HUES48 (cell line): ENCODE data around the gene SLC8A3.

ENCODE experiments used
- H3K27ac ChIP-seq: one replicate; pipeline ENCODE4 v1.7.0; 2013; ENCODE audit warnings: low read depth, low read length, inconsistent platforms
- H3K27me3 ChIP-seq: 2 replicates; pipeline ENCODE4 v1.6.1; 2013; ENCODE audit warnings: mild to moderate bottlenecking, low read length; ENCODE audit not compliant: control insufficient read depth, insufficient read depth
- H3K36me3 ChIP-seq: 2 replicates; pipeline ENCODE4 v1.6.1; 2013; ENCODE audit warnings: low read length; ENCODE audit not compliant: control insufficient read depth, insufficient read depth
- H3K4me1 ChIP-seq: 2 replicates; pipeline ENCODE4 v1.6.1; 2013; ENCODE audit warnings: mild to moderate bottlenecking, low read length; ENCODE audit not compliant: control insufficient read depth, insufficient read depth
- H3K4me3 ChIP-seq: 2 replicates; pipeline ENCODE4 v1.5.1; 2013; ENCODE audit warnings: mild to moderate bottlenecking, low read depth, low read length
- H3K9ac ChIP-seq: 2 replicates; pipeline ENCODE4 v1.6.1; 2013; ENCODE audit warnings: mild to moderate bottlenecking, low read depth, low read length, moderate library complexity
- H3K9me3 ChIP-seq: 2 replicates; pipeline ENCODE4 v1.6.1; 2013; ENCODE audit warnings: low read length; ENCODE audit not compliant: control insufficient read depth, insufficient read depth

Gene SLC8A3

GRCh38 chr14:70022771-70023445 is 165.8 kb downstream of the SLC8A3 start:
- no peak overlapping the region for H3K9ac ChIP-seq
- H3K27me3 ChIP-seq, result no peaks in the 10 kb centered on the region
- no peaks in the 10 kb centered on the region for H3K36me3 ChIP-seq
- no peak overlapping the region for H3K4me3 ChIP-seq
- no peaks in the 10 kb centered on the region for H3K4me1 ChIP-seq
- no peak overlapping the region for H3K27ac ChIP-seq
- H3K9me3 ChIP-seq, result no peaks in the 10 kb centered on the region

- Histone ChIP-seq H3K27ac (no peak overlapping the region), H3K36me3 (no peaks in the 10 kb centered on the region), H3K27me3 (no peaks in the 10 kb centered on the region)
These were observed 167.1 kb downstream of the SLC8A3 start for GRCh38 chr14:70021548-70022220.

GRCh38 chr14:70020352-70021170 is 168.2 kb downstream of the SLC8A3 start:
- Histone ChIP-seq H3K4me1 (no peaks in the 10 kb centered on the region), H3K9me3 (no peaks in the 10 kb centered on the region)

More at GRCh38 chr14:70021548-70022220, 167.1 kb downstream of the SLC8A3 start:
- Histone ChIP-seq H3K9me3 (no peaks in the 10 kb centered on the region), H3K4me3 (no peak overlapping the region), H3K4me1 (no peaks in the 10 kb centered on the region), H3K9ac (no peak overlapping the region)

GRCh38 chr14:70019695-70020094 is 169.1 kb downstream of the SLC8A3 start:
- Histone ChIP-seq H3K4me3 (no peak overlapping the region), H3K9ac (no peak overlapping the region), H3K4me1 (no peaks in the 10 kb centered on the region), H3K27me3 (no peaks in the 10 kb centered on the region), H3K36me3 (no peaks in the 10 kb centered on the region), H3K27ac (no peak overlapping the region), H3K9me3 (no peaks in the 10 kb centered on the region)

More at GRCh38 chr14:70020352-70021170, 168.2 kb downstream of the SLC8A3 start:
- Histone ChIP-seq H3K36me3 (no peaks in the 10 kb centered on the region), H3K4me3 (no peak overlapping the region), H3K27me3 (no peaks in the 10 kb centered on the region), H3K9ac (no peak overlapping the region), H3K27ac (no peak overlapping the region)

GRCh38 chr14:70018713-70019211 is 170.0 kb downstream of the SLC8A3 start:
- Histone ChIP-seq H3K27me3 (no peaks in the 10 kb centered on the region), H3K36me3 (no peaks in the 10 kb centered on the region), H3K4me1 (no peaks in the 10 kb centered on the region), H3K4me3 (no peak overlapping the region), H3K9ac (no peak overlapping the region), H3K27ac (no peak overlapping the region), H3K9me3 (no peaks in the 10 kb centered on the region)

- Histone ChIP-seq H3K36me3 (no peaks in the 10 kb centered on the region), H3K4me1 (no peaks in the 10 kb centered on the region), H3K9ac (no peak overlapping the region), H3K9me3 (no peaks in the 10 kb centered on the region), H3K27ac (no peak overlapping the region), H3K4me3 (no peak overlapping the region), H3K27me3 (no peaks in the 10 kb centered on the region)
These were observed 170.5 kb downstream of the SLC8A3 start for GRCh38 chr14:70018230-70018629.

GRCh38 chr14:70014406-70015095 is 174.2 kb downstream of the SLC8A3 start:
- Histone ChIP-seq H3K4me3 (no peak overlapping the region), H3K4me1 (no peaks in the 10 kb centered on the region), H3K9ac (no peak overlapping the region), H3K9me3 (no peaks in the 10 kb centered on the region), H3K27me3 (no peaks in the 10 kb centered on the region), H3K27ac (no peak overlapping the region), H3K36me3 (no peaks in the 10 kb centered on the region)

GRCh38 chr14:70013271-70013873 is 175.4 kb downstream of the SLC8A3 start:
- Histone ChIP-seq H3K36me3 (no peaks in the 10 kb centered on the region), H3K4me3 (no peak overlapping the region), H3K4me1 (peaks cover 6% of the 10 kb centered on the region)

GRCh38 chr14:70011708-70012107 is 177.0 kb downstream of the SLC8A3 start:
- Histone ChIP-seq H3K27ac (no peak overlapping the region), H3K27me3 (no peaks in the 10 kb centered on the region), H3K9me3 (no peaks in the 10 kb centered on the region), H3K9ac (no peak overlapping the region), H3K4me3 (no peak overlapping the region), H3K4me1 (peaks cover 7% of the 10 kb centered on the region), H3K36me3 (no peaks in the 10 kb centered on the region)

More at GRCh38 chr14:70013271-70013873, 175.4 kb downstream of the SLC8A3 start:
- H3K27ac ChIP-seq, result no peak overlapping the region
- no peak overlapping the region for H3K9ac ChIP-seq
- H3K27me3 ChIP-seq, result no peaks in the 10 kb centered on the region
- no peaks in the 10 kb centered on the region for H3K9me3 ChIP-seq

- peaks cover 7% of the 10 kb centered on the region for H3K4me1 ChIP-seq
- no peaks in the 10 kb centered on the region for H3K27me3 ChIP-seq
- H3K9me3 ChIP-seq, result no peaks in the 10 kb centered on the region
- H3K27ac ChIP-seq, result no peak overlapping the region
- H3K9ac ChIP-seq, result no peak overlapping the region
- H3K4me3 ChIP-seq, result no peak overlapping the region
- H3K36me3 ChIP-seq, result no peaks in the 10 kb centered on the region
These were observed 177.7 kb downstream of the SLC8A3 start for GRCh38 chr14:70011098-70011497.
